K562 (cell line): ENCODE results near the gene ZNF229. TPM values are rescaled to one million over a fixed set of nuclear protein-coding genes. Genes with fewer than 3 reads are reported as not detected.
"Not testable (repeated sequence)": the region's sequence is repeated elsewhere in the genome, so short reads cannot be mapped to it uniquely, and the experiment has no call there.

ENCODE experiments used
- ATAC-seq: fragments of 200-7000 bp; cut with Tn5 transposase; 3 replicates; pipeline ENCODE4 v1.9.1; 2020; ENCODE audit warnings: moderate library complexity
- BruUV-seq: library from RNA; stranded (reverse); fragments of 400-500 nt; replicated peaks from 2 replicates; lab custom pipeline; 2021; lab: Mats Ljungman, UMichigan
- CTCF ChIA-PET: fragments of 300-600 bp; formaldehyde crosslinking; extraction: SDS; loops from one replicate; lab custom pipeline; 2021; ENCODE audit warnings: low intra/inter-chr PET ratio; lab: Yijun Ruan, JAX
- POLR2A ChIA-PET: fragments of 300-600, 350-650 bp; sonication (Branson Sonifier 250); formaldehyde crosslinking; extraction: SDS; loops from one replicate; lab custom pipeline; 2021; ENCODE audit warnings: antibody characterized with exemption, inconsistent platforms; lab: Yijun Ruan, JAX
- DNase-seq, 4 experiments: peaks; one replicate each; pipeline versions ENCODE4 v3.0.0 to v3.0.0-alpha.2; 2011 to 2018; ENCODE audit warnings: low spot score in 3 of 4, mixed read lengths in 3 of 4; ENCODE audit errors: extremely low read depth in 1 of 4
- FAIRE-seq: peaks from 2 replicates; lab custom pipeline; 2011; peaks lifted over from hg19 to GRCh38; lab: Jason Lieb, UNC
- H2AFZ ChIP-seq: 2 replicates; pipeline ENCODE4 v1.6.0; 2011; ENCODE audit warnings: low read depth, low read length, control low read depth, inconsistent platforms
- H3K27ac ChIP-seq: fragments of 200-600 bp; 3 replicates; pipeline ENCODE4 v1.8.0; 2011; ENCODE audit warnings: low read depth, mild to moderate bottlenecking, control low read depth, inconsistent platforms, low read length, moderate library complexity, mixed read lengths; ENCODE audit errors: extremely low read depth
- H3K27me3 ChIP-seq, 2 experiments: fragments of 300-600 bp in 1 of 2; 2 replicates in 1 of 2; 3 replicates in 1 of 2; pipeline versions ENCODE4 v1.6.0 to v1.8.0; 2011; ENCODE audit warnings: inconsistent platforms in 2 of 2, low read length in 2 of 2, mild to moderate bottlenecking in 1 of 2, mixed read lengths in 1 of 2, moderate library complexity in 1 of 2; ENCODE audit not compliant: control insufficient read depth in 2 of 2, insufficient read depth in 2 of 2
- H3K36me3 ChIP-seq: fragments of 300-600 bp; 3 replicates; pipeline ENCODE4 v1.8.0; 2011; ENCODE audit warnings: mild to moderate bottlenecking, low read length, inconsistent platforms; ENCODE audit not compliant: control insufficient read depth, insufficient read depth
- H3K4me1 ChIP-seq, 2 experiments: fragments of 200-600 bp in 1 of 2; replicated peaks in 1 of 2; 2 replicates in 1 of 2; 3 replicates in 1 of 2; pipeline versions ENCODE4 v1.5.1 to v1.8.0; 2011; ENCODE audit warnings: inconsistent platforms in 2 of 2, low read length in 2 of 2, mild to moderate bottlenecking in 1 of 2, mixed read lengths in 1 of 2, moderate library complexity in 1 of 2; ENCODE audit not compliant: control insufficient read depth in 2 of 2, insufficient read depth in 2 of 2
- H3K4me2 ChIP-seq: 2 replicates; pipeline ENCODE4 v1.6.1; 2011; ENCODE audit warnings: low read length, control low read depth, inconsistent platforms, mixed read lengths; ENCODE audit not compliant: insufficient read depth
- H3K4me3 ChIP-seq: fragments of 200-600 bp; sonication (generic), shearing (Covaris generic); 2 replicates; pipeline ENCODE4 v1.5.1; 2016; ENCODE audit warnings: control low read depth, inconsistent platforms
- H3K79me2 ChIP-seq: fragments of 200-600 bp; 3 replicates; pipeline ENCODE4 v1.8.0; 2011; ENCODE audit warnings: low read length, inconsistent platforms; ENCODE audit not compliant: control insufficient read depth, insufficient read depth
- H3K9ac ChIP-seq, 2 experiments: 2 replicates each; pipeline versions ENCODE4 v1.6.0 to v1.6.1; 2011; ENCODE audit warnings: low read depth in 2 of 2, low read length in 2 of 2, control low read depth in 1 of 2, inconsistent platforms in 1 of 2, mild to moderate bottlenecking in 1 of 2, mixed read lengths in 1 of 2; ENCODE audit not compliant: insufficient read depth in 1 of 2
- H3K9me1 ChIP-seq: one replicate; pipeline ENCODE4 v1.6.0; 2011; ENCODE audit warnings: inconsistent platforms, mild to moderate bottlenecking, low read length, moderate library complexity; ENCODE audit not compliant: control insufficient read depth, insufficient read depth
- H3K9me3 ChIP-seq: replicated peaks from 2 replicates; pipeline ENCODE4 v1.5.1; 2011; ENCODE audit warnings: low read depth, low read length, inconsistent platforms; ENCODE audit not compliant: control insufficient read depth, insufficient read depth
- H4K20me1 ChIP-seq: replicated peaks from 2 replicates; pipeline ENCODE4 v1.6.1; 2011; ENCODE audit warnings: low read length, inconsistent platforms, mixed read lengths; ENCODE audit not compliant: control insufficient read depth, insufficient read depth
- DNMT1 ChIP-seq: fragments of 450-650 bp; IDR thresholded peaks from 2 replicates; pipeline ENCODE4 v1.6.1; 2016; ENCODE audit warnings: antibody characterized with exemption, mild to moderate bottlenecking
- FOS ChIP-seq: IDR thresholded peaks from 3 replicates; pipeline ENCODE4 v1.6.1; 2011; ENCODE audit not compliant: insufficient read length; ENCODE audit errors: extremely low read depth
- JUNB ChIP-seq: fragments of 450-650 bp; formaldehyde crosslinking; conservative IDR thresholded peaks from 2 replicates; pipeline ENCODE4 v1.4.0; 2020; ENCODE audit warnings: mild to moderate bottlenecking
- KAT7 ChIP-seq: sonication (generic); formaldehyde crosslinking; IDR thresholded peaks from 2 replicates; pipeline ENCODE4 v1.8.0; 2022; ENCODE audit warnings: missing genetic modification reagents, mild to moderate bottlenecking, borderline replicate concordance
- MTF1 ChIP-seq: fragments of 250-450 bp; sonication (Bioruptor Pico); IDR thresholded peaks from 2 replicates; pipeline ENCODE4 v1.9.0; 2021; ENCODE audit warnings: moderate library complexity, mild to moderate bottlenecking, inconsistent platforms, borderline replicate concordance
- XRCC5 ChIP-seq: fragments of 200-400 bp; formaldehyde crosslinking; IDR thresholded peaks from 2 replicates; pipeline ENCODE4 v1.6.1; 2017; ENCODE audit warnings: low read depth, mild to moderate bottlenecking, low read length
- ZNF174 ChIP-seq: fragments of 250-450 bp; sonication (Bioruptor Pico); IDR thresholded peaks from 2 replicates; pipeline ENCODE4 v1.4.0; 2020; ENCODE audit warnings: mild to moderate bottlenecking
- WGBS: fragments of 100-300 bp; shearing (Covaris generic); methylation state at CpG from one replicate; pipeline ENCODE4 v1.1.6; 2016; ENCODE audit warnings: low coverage, mixed read lengths; ENCODE audit not compliant: insufficient coverage; ENCODE audit errors: missing lambda C conversion rate; 5-methylcytosine and 5-hydroxymethylcytosine counted together
- in situ Hi-C: fragments of 300-500 bp; cut with MboI; formaldehyde crosslinking; loops from 4 replicates; pipeline ENCODE4 v1.15.0; 2018; ENCODE audit warnings: inconsistent platforms, mixed read lengths
- intact Hi-C: fragments of 100-400 bp; cut with micrococcal nuclease; formaldehyde crosslinking; loops from 2 replicates; pipeline ENCODE4 v1.14.2; 2022
- polyA plus RNA-seq, 8 experiments: library from polyadenylated mRNA; depleted of rRNA in 4 of 8; stranded (reverse) in 5 of 8; unstranded in 3 of 8; fragments of >200 nt; fragmentation: Nextera tagmentation in 2 of 8; fragmentation: Illumina TruSeq in 1 of 8; extraction: Ambion mirVana in 2 of 8; extraction: Trizol in 1 of 8; gene quantifications; 2 replicates each; pipeline versions ENCODE4 v1.2.1 to v1.2.3, GENCODE V29; 2011 to 2014; ENCODE audit warnings: inconsistent platforms in 1 of 8, missing spikeins in 1 of 8
- total RNA-seq, 7 experiments: library from RNA; depleted of rRNA in 6 of 7; stranded (reverse); fragments of >200 nt in 6 of 7; fragmentation: Illumina TruSeq in 2 of 7; extraction: Trizol in 2 of 7; gene quantifications; 2 replicates each; pipeline versions ENCODE4 v1.2.1 to v1.2.3, GENCODE V29; 2011 to 2021; ENCODE audit warnings: low replicate concordance in 1 of 7

ZNF229 gene
- total and polyA plus RNA-seq, 9 of the 15 experiments (the other 6 are each of a cell fraction or from before 2014, with no cell fraction given): 0.31 to 2.4 (median 0.74) TPM

DNA sequence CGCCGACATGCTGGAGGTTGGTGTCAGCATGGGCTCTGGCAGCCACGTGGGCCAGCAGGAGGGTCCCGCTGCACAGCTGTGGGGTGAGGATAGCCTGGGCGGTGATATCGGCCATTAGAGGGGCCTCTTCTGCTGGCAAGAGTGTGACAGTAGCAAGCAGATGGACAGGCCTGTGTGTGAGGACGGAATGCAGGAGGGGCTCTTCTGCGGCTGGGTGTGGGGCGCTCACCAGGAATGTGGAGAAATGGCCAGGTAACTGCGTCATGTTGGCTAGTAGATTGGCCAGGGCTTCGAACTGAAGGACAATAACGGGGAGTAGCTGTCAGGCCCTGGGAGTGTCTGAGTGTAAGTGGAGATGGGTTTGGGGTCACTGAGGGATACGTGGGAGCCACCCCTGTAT, 7.7 kb upstream of the ZNF229 start:
- BruUV-seq, intact Hi-C loops, H3K4me2 ChIP-seq, H4K20me1 ChIP-seq, H3K79me2 ChIP-seq, CTCF ChIA-PET, H3K9ac ChIP-seq, H3K27me3 ChIP-seq, H3K9me1 ChIP-seq, FAIRE-seq, H3K36me3 ChIP-seq, H3K4me1 ChIP-seq, H3K4me3 ChIP-seq, H2AFZ ChIP-seq, ATAC-seq, H3K9me3 ChIP-seq, H3K27ac ChIP-seq, DNase-seq: not testable (repeated sequence)
- POLR2A ChIA-PET: interaction anchor here (0.7 kb wide), 2 partner anchors 8 to 23 kb away, joined by 3 to 4 read pairs; partner anchors contain the start of gene ZNF229
- in situ Hi-C loops: loop anchor here (5.0 kb wide), 1 partner anchor 44 kb away; no protein-coding TSS in a partner anchor
- WGBS: 0% methylated on average over 7 of the region's 13 CpGs

DNA sequence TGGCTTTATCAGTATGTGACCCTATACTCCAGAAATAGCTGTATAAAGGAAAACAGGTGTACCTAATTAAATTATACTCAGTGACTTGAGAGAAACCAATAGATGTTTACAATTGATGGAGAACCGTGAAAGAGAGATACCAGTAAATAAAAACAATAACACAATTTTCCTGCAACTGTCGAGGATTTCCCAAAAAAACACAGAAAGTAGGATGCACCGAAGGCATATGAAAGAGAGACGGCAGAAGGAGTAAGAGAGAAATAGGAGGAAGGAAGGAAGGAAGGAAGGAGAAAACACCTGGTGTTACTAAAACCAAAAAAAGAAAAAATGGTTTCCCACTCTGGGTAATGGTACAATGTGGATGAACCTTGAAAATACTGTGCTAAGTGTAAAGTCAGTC, 6.8 kb upstream of the ZNF229 start:
- H3K36me3 ChIP-seq: no peaks in the 10 kb centered on the region
- no peak overlapping the region for H3K4me3 ChIP-seq
- no peaks in the 10 kb centered on the region; the same call in 1 of the 2 replicates for H3K9me3 ChIP-seq
- ATAC-seq: no peak
- no peak overlapping the region for H2AFZ ChIP-seq
- no TSS peak for BruUV-seq
- no peaks in the 10 kb centered on the region for H4K20me1 ChIP-seq
- H3K9me1 ChIP-seq: no peaks in the 10 kb centered on the region
- no peak for FAIRE-seq
- H3K9ac ChIP-seq: no peak overlapping the region
- DNase-seq: peak in 1 of 4 experiments; percentile 14
- no peaks in the 10 kb centered on the region for H3K79me2 ChIP-seq
- no peak overlapping the region for H3K27ac ChIP-seq
- ChIA-PET CTCF (no interaction called here), POLR2A (interaction anchor here (0.6 kb wide), 1 partner anchor 103 kb away, joined by 3 read pairs; no protein-coding TSS in a partner anchor)
- H3K4me2 ChIP-seq: no peak overlapping the region
- intact Hi-C loops (no loop called here), in situ Hi-C loops (loop anchor here (5.0 kb wide), 1 partner anchor 43 kb away; no protein-coding TSS in a partner anchor)
- TF ChIP-seq KAT7 (CRISPR knock-in tag): no peak
- TF ChIP-seq ZNF174 (CRISPR knock-in tag): no peak
- TF ChIP-seq XRCC5: no peak
- TF ChIP-seq MTF1 (CRISPR knock-in tag): no peak
- TF ChIP-seq JUNB (CRISPR knock-in tag): no peak
- TF ChIP-seq DNMT1: no peak
- no peak for TF ChIP-seq FOS
- 2% methylated on average over 4 of the region's 4 CpGs for WGBS
- no peaks in the 10 kb centered on the region for H3K4me1 ChIP-seq
- H3K27me3 ChIP-seq: no peaks in the 10 kb centered on the region
